WTC11 (cell line): ENCODE results near the gene MEIS2.

Source experiments
- CTCF ChIP-seq: fragments of 200-600 bp; IDR thresholded peaks from 2 replicates; pipeline ENCODE4 v1.8.0; 2022; ENCODE audit warnings: antibody characterized with exemption
- FOXP4 ChIP-seq: sonication (generic); formaldehyde crosslinking; IDR thresholded peaks from 2 replicates; pipeline ENCODE4 v1.8.0; 2022; ENCODE audit warnings: mild to moderate bottlenecking, missing genetic modification reagents
- PREB ChIP-seq: sonication (generic); formaldehyde crosslinking; IDR thresholded peaks from 2 replicates; pipeline ENCODE4 v1.8.1; 2022; ENCODE audit warnings: mild to moderate bottlenecking, missing genetic modification reagents, moderate library complexity, borderline replicate concordance
- SMAD4 ChIP-seq: sonication (generic); formaldehyde crosslinking; IDR thresholded peaks from 2 replicates; pipeline ENCODE4 v1.8.0; 2022; ENCODE audit warnings: mild to moderate bottlenecking, missing genetic modification reagents
- USF1 ChIP-seq: sonication (generic); formaldehyde crosslinking; IDR thresholded peaks from 2 replicates; pipeline ENCODE4 v1.8.0; 2022; ENCODE audit warnings: mild to moderate bottlenecking, missing genetic modification reagents

- TF ChIP-seq FOXP4 (CRISPR knock-in tag): no peak
- no peak for TF ChIP-seq PREB (CRISPR knock-in tag)
- no peak for TF ChIP-seq SMAD4 (CRISPR knock-in tag)
- no peak for TF ChIP-seq CTCF
- TF ChIP-seq USF1 (CRISPR knock-in tag): no peak
Measured at GRCh38 chr15:37076543-37076942, 23.8 kb downstream of the MEIS2 start.
